Amygdala (tissue), 56 donors: ENCODE results near the gene PDCD2L.
A peak's percentile ranks its signal among the peaks of the same experiment; 100 is the strongest.
"Not testable (repeated sequence)": the region's sequence is repeated elsewhere in the genome, so short reads cannot be mapped to it uniquely, and the experiment has no call there.

ENCODE experiments used
- DNase-seq, 56 donors: peaks; one replicate each; lab custom pipeline; 2025; lab: John Stamatoyannopoulos, UW

The PDCD2L gene

GRCh38 chr19:34461375-34462100, 57.3 kb downstream of the PDCD2L start:
- no peak for DNase-seq

- not testable (repeated sequence) for DNase-seq
Measured at GRCh38 chr19:34464785-34465184, 60.6 kb downstream of the PDCD2L start.

DNA sequence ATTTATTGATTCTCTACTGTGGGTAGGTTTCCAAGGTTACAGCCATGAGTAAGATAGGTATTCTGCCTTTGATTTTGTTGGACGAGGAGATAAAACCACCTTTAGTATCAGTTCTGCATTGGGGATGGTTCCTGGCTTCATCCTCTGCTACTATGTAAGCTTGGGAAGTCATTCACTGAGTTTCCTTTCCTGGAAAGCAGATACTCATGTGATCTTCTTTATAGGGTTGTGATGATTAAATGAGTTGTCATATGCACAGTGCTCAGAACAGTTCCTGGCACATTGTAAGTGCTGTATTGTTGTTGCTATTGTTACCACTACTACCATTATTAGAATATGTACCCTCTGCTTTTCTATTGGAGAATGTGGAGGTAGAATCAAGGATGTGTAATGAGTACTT, 64.2 kb downstream of the PDCD2L start:
- no peak for DNase-seq

DNA sequence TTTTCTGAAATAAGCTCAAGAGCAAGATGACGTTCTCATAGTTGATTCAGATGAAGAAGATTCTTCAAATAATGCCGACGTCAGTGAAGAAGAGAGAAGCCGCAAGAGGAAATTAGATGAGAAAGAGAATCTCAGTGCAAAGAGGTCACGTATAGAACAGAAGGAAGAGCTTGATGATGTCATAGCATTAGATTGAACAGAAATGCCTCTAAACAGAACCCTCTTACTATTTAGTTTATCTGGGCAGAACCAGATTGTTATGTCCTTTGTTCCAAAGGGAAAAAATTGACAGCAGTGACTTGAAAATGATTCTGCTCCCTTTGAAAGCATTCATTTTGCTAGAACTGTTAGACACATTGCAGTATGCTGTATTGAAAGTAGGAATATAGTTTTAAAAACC, 64.8 kb downstream of the PDCD2L start:
- not testable (repeated sequence) for DNase-seq

GRCh38 chr19:34471906-34472700, 67.9 kb downstream of the PDCD2L start:
- no peak for DNase-seq

GRCh38 chr19:34474233-34474989, 70.2 kb downstream of the PDCD2L start:
- DNase-seq: no peak

DNA sequence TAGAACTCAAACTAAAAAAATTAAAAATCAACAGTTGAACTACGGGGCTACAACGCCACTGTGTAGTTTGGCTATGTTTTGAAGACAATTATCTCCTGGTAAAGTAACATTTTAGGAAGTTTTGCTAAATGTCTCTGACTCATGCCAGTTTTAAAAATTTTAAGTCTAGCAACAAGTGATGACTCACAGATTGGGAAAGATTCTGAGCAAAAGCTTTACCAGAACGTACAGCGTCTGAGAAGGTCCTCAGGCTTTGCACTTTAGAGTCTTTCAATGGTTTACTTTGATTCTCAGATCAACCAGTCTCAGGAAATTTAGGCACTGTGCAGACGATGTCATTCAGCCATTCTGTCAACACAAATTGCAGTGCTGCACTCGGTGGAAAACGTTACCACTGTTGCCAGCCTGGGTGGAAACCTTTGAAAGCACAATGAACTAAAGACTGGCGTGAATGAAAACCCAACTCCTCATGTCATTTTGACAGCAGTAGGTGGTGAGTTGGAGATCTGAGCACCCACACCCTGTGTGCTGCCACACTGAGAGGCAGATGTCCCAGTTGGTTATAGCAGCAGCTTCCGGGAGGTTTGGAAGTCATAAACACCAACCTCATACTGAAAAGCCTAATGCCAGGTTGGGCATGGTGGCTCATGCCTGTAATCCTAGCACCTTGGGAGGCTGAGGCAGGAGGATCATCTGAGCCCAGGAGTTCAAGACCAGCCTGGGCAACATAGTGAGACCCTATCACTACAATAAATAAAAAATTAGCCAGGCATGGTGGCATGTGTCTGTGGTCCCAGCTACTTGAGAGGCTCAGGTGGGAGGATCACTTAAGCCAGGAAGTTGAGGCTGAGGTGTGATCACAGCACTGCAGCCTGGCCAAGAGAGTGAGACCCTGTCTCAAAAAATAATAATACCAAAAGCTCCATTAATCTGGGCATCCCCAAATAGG, 71.1 kb downstream of the PDCD2L start:
- DNase-seq: peak in 2 of 56 donors; percentile 20 to 30
